Activated CD8-positive, alpha-beta T cell treated with anti-CD3 and anti-CD28 coated beads, Interleukin-2, amount 10 ng/mL, durations not matched to agents 7 days and 5 days (primary cell): ENCODE results near the gene CADPS. TPM values are rescaled to one million over a fixed set of nuclear protein-coding genes. Genes with fewer than 3 reads are reported as not detected.

Experiments used
- ATAC-seq: fragments of 150-1000 bp; cut with Tn5 transposase; one replicate; pipeline ENCODE4 v1.10.0; 2021; ENCODE audit warnings: moderate library complexity
- CTCF ChIA-PET: fragments of 350-600 bp; sonication (Branson Sonifier 250); formaldehyde crosslinking; loops from one replicate; lab custom pipeline; 2021; ENCODE audit warnings: antibody characterized with exemption; lab: Charles Lee
- POLR2A ChIA-PET: fragments of 350-600 bp; sonication (Branson Sonifier 250); formaldehyde crosslinking; loops from one replicate; lab custom pipeline; 2021; ENCODE audit warnings: antibody characterized with exemption; lab: Charles Lee
- DNase-seq: peaks from one replicate; pipeline ENCODE4 v3.0.0-alpha.2; 2020
- H3K27ac Mint-ChIP-seq: one replicate; pipeline ENCODE4 v1.8.0; 2021; ENCODE audit warnings: mild to moderate bottlenecking, mixed read lengths
- H3K27me3 Mint-ChIP-seq: one replicate; pipeline ENCODE4 v1.8.0; 2021; ENCODE audit warnings: low read depth, mixed read lengths
- H3K36me3 Mint-ChIP-seq: one replicate; pipeline ENCODE4 v1.8.0; 2021; ENCODE audit warnings: low read depth, mixed read lengths
- H3K4me1 Mint-ChIP-seq: one replicate; pipeline ENCODE4 v1.8.0; 2021; ENCODE audit warnings: low read depth, mixed read lengths
- H3K4me3 Mint-ChIP-seq: one replicate; pipeline ENCODE4 v1.8.0; 2021; ENCODE audit warnings: mild to moderate bottlenecking, mixed read lengths
- H3K9me3 Mint-ChIP-seq: one replicate; pipeline ENCODE4 v1.8.0; 2022; ENCODE audit warnings: mixed read lengths; ENCODE audit not compliant: insufficient read depth
- total RNA-seq, 2 experiments: library from RNA; stranded (reverse); gene quantifications; one replicate each; pipeline ENCODE4 v1.2.3, GENCODE V29; 2021

Gene CADPS
- total RNA-seq, 2 experiments from 2014 or later = not detected

- no peak for ATAC-seq
- POLR2A ChIA-PET = no interaction called here
- Mint-ChIP-seq H3K27me3 (no peaks in the 10 kb centered on the region), H3K9me3 (no peaks in the 10 kb centered on the region), H3K36me3 (no peaks in the 10 kb centered on the region), H3K4me3 (no peak overlapping the region), H3K27ac (no peak overlapping the region), H3K4me1 (no peaks in the 10 kb centered on the region)
- no peak for DNase-seq
- CTCF ChIA-PET = no interaction called here
These were observed 51.7 kb downstream of the CADPS start for GRCh38 chr3:62823461-62824050.

GRCh38 chr3:62822905-62823304, 52.3 kb downstream of the CADPS start:
- Mint-ChIP-seq H3K36me3 (no peaks in the 10 kb centered on the region), H3K4me1 (peaks cover 4% of the 10 kb centered on the region), H3K27me3 (no peaks in the 10 kb centered on the region), H3K9me3 (no peaks in the 10 kb centered on the region), H3K4me3 (no peak overlapping the region), H3K27ac (no peak overlapping the region)
- ChIA-PET POLR2A (no interaction called here), CTCF (no interaction called here)
- DNase-seq (no peak), ATAC-seq (no peak)

- Mint-ChIP-seq H3K4me3 (no peak overlapping the region), H3K27me3 (no peaks in the 10 kb centered on the region), H3K36me3 (no peaks in the 10 kb centered on the region), H3K4me1 (peaks cover 11% of the 10 kb centered on the region), H3K9me3 (no peaks in the 10 kb centered on the region), H3K27ac (no peak overlapping the region)
- POLR2A ChIA-PET = no interaction called here
- CTCF ChIA-PET = no interaction called here
- DNase-seq (no peak), ATAC-seq (no peak)
These were observed 56.9 kb downstream of the CADPS start for GRCh38 chr3:62818347-62818746.

GRCh38 chr3:62817678-62818077, 57.5 kb downstream of the CADPS start:
- Mint-ChIP-seq H3K27me3 (no peaks in the 10 kb centered on the region), H3K27ac (no peak overlapping the region), H3K9me3 (no peaks in the 10 kb centered on the region), H3K4me3 (no peak overlapping the region), H3K4me1 (peaks cover 11% of the 10 kb centered on the region), H3K36me3 (no peaks in the 10 kb centered on the region)
- ChIA-PET POLR2A (no interaction called here), CTCF (no interaction called here)
- DNase-seq (no peak), ATAC-seq (no peak)

GRCh38 chr3:62815981-62816380, 59.2 kb downstream of the CADPS start:
- no peak for ATAC-seq
- no peak overlapping the region for H3K4me3 Mint-ChIP-seq
- no peak for DNase-seq
- H3K27me3 Mint-ChIP-seq = no peaks in the 10 kb centered on the region
- H3K27ac Mint-ChIP-seq = no peak overlapping the region
- H3K36me3 Mint-ChIP-seq = no peaks in the 10 kb centered on the region
- CTCF ChIA-PET = no interaction called here
- peaks cover 11% of the 10 kb centered on the region for H3K4me1 Mint-ChIP-seq
- no peaks in the 10 kb centered on the region for H3K9me3 Mint-ChIP-seq
- POLR2A ChIA-PET = no interaction called here

GRCh38 chr3:62812631-62813030, 62.6 kb downstream of the CADPS start:
- CTCF ChIA-PET = no interaction called here
- H3K36me3 Mint-ChIP-seq = no peaks in the 10 kb centered on the region
- DNase-seq = no peak
- no peak overlapping the region for H3K4me3 Mint-ChIP-seq
- H3K9me3 Mint-ChIP-seq = no peaks in the 10 kb centered on the region
- H3K27me3 Mint-ChIP-seq = no peaks in the 10 kb centered on the region
- POLR2A ChIA-PET = no interaction called here
- peaks cover 4% of the 10 kb centered on the region for H3K4me1 Mint-ChIP-seq
- ATAC-seq = no peak
- no peak overlapping the region for H3K27ac Mint-ChIP-seq

- CTCF ChIA-PET = no interaction called here
- ATAC-seq (no peak), DNase-seq (no peak)
These were observed 64.1 kb downstream of the CADPS start for GRCh38 chr3:62811119-62811518.

GRCh38 chr3:62809369-62809768, 65.8 kb downstream of the CADPS start:
- POLR2A ChIA-PET = no interaction called here
- Mint-ChIP-seq H3K27ac (no peak overlapping the region), H3K4me3 (no peak overlapping the region), H3K36me3 (no peaks in the 10 kb centered on the region), H3K4me1 (no peaks in the 10 kb centered on the region), H3K27me3 (no peaks in the 10 kb centered on the region), H3K9me3 (no peaks in the 10 kb centered on the region)
- CTCF ChIA-PET = no interaction called here
- ATAC-seq (no peak), DNase-seq (no peak)

More at GRCh38 chr3:62811119-62811518, 64.1 kb downstream of the CADPS start:
- H3K36me3 Mint-ChIP-seq = no peaks in the 10 kb centered on the region
- H3K9me3 Mint-ChIP-seq = no peaks in the 10 kb centered on the region
- no peak overlapping the region for H3K27ac Mint-ChIP-seq
- no peak overlapping the region for H3K4me3 Mint-ChIP-seq
- H3K4me1 Mint-ChIP-seq = no peaks in the 10 kb centered on the region
- POLR2A ChIA-PET = no interaction called here
- no peaks in the 10 kb centered on the region for H3K27me3 Mint-ChIP-seq

- no peaks in the 10 kb centered on the region for H3K27me3 Mint-ChIP-seq
- H3K9me3 Mint-ChIP-seq = no peaks in the 10 kb centered on the region
- DNase-seq (no peak), ATAC-seq (no peak)
- no peaks in the 10 kb centered on the region for H3K4me1 Mint-ChIP-seq
- ChIA-PET CTCF (no interaction called here), POLR2A (no interaction called here)
- H3K36me3 Mint-ChIP-seq = no peaks in the 10 kb centered on the region
- H3K27ac Mint-ChIP-seq = no peak overlapping the region
- H3K4me3 Mint-ChIP-seq = no peak overlapping the region
These were observed 69.5 kb downstream of the CADPS start for GRCh38 chr3:62805580-62806277.

GRCh38 chr3:62805106-62805505, 70.1 kb downstream of the CADPS start:
- Mint-ChIP-seq H3K9me3 (no peaks in the 10 kb centered on the region), H3K36me3 (no peaks in the 10 kb centered on the region), H3K4me1 (no peaks in the 10 kb centered on the region), H3K27ac (no peak overlapping the region), H3K4me3 (no peak overlapping the region), H3K27me3 (no peaks in the 10 kb centered on the region)
- ChIA-PET CTCF (no interaction called here), POLR2A (no interaction called here)
- no peak for ATAC-seq
- DNase-seq = no peak

- POLR2A ChIA-PET = no interaction called here
- Mint-ChIP-seq H3K4me3 (no peak overlapping the region), H3K27me3 (no peaks in the 10 kb centered on the region), H3K27ac (no peak overlapping the region), H3K9me3 (no peaks in the 10 kb centered on the region), H3K4me1 (no peaks in the 10 kb centered on the region), H3K36me3 (no peaks in the 10 kb centered on the region)
- ATAC-seq (no peak), DNase-seq (no peak)
- CTCF ChIA-PET = no interaction called here
These were observed 71.9 kb downstream of the CADPS start for GRCh38 chr3:62803276-62803675.

- ChIA-PET CTCF (no interaction called here), POLR2A (no interaction called here)
- Mint-ChIP-seq H3K4me1 (no peaks in the 10 kb centered on the region), H3K9me3 (no peaks in the 10 kb centered on the region), H3K27me3 (no peaks in the 10 kb centered on the region), H3K4me3 (no peak overlapping the region), H3K27ac (no peak overlapping the region), H3K36me3 (no peaks in the 10 kb centered on the region)
- no peak for ATAC-seq
- no peak for DNase-seq
These were observed 77.2 kb downstream of the CADPS start for GRCh38 chr3:62798000-62798399.

- ChIA-PET CTCF (no interaction called here), POLR2A (no interaction called here)
- no peaks in the 10 kb centered on the region for H3K4me1 Mint-ChIP-seq
- DNase-seq (no peak), ATAC-seq (no peak)
- no peak overlapping the region for H3K4me3 Mint-ChIP-seq
- no peak overlapping the region for H3K27ac Mint-ChIP-seq
- no peaks in the 10 kb centered on the region for H3K27me3 Mint-ChIP-seq
- H3K36me3 Mint-ChIP-seq = no peaks in the 10 kb centered on the region
- no peaks in the 10 kb centered on the region for H3K9me3 Mint-ChIP-seq
These were observed 78.1 kb downstream of the CADPS start for GRCh38 chr3:62797132-62797531.
